Right atrium auricular region (tissue), 2 donors: Measurements from ENCODE around the gene NLGN4Y. TPM values are rescaled to one million over a fixed set of nuclear protein-coding genes. Genes with fewer than 3 reads are reported as not detected.

Source experiments
- DNase-seq: peaks from one replicate; pipeline ENCODE4 v3.0.0-alpha.2; 2019; ENCODE audit warnings: low spot score
- H3K27ac ChIP-seq, 2 donors: fragments of 200-600 bp; sonication (generic); 1 replicate in 1 of 2; 2 replicates in 1 of 2; pipeline ENCODE4 v1.5.1; 2016 to 2019
- H3K27me3 ChIP-seq, 2 donors: fragments of 200-600 bp; sonication (generic); one replicate each; pipeline versions ENCODE4 v1.5.1 to v1.6.0; 2017 to 2019
- H3K36me3 ChIP-seq: fragments of 200-600 bp; sonication (generic); one replicate; pipeline ENCODE4 v1.5.1; 2016
- H3K4me1 ChIP-seq, 2 donors: fragments of 200-600 bp; sonication (generic); one replicate each; pipeline versions ENCODE4 v1.5.1 to v1.6.0; 2017 to 2019
- H3K4me3 ChIP-seq, 2 donors: fragments of 200-600 bp; sonication (generic); 1 replicate in 1 of 2; 2 replicates in 1 of 2; pipeline ENCODE4 v1.5.1; 2017 to 2019; ENCODE audit warnings: mild to moderate bottlenecking in 1 of 2, moderate library complexity in 1 of 2
- H3K9me3 ChIP-seq, 2 donors: fragments of 200-600 bp; sonication (generic); one replicate each; pipeline ENCODE4 v1.5.1; 2019
- total RNA-seq, 2 donors: library from RNA; depleted of rRNA; stranded (reverse); fragments of >200 nt; gene quantifications; one replicate each; pipeline ENCODE4 v1.1.0, GENCODE V29; 2016
- TF ChIP-seq, protein P1 (sequence below), 2 donors: fragments of 200-600 bp; sonication (generic); IDR thresholded peaks; one replicate each; pipeline ENCODE4 v1.5.1; 2019; ENCODE audit warnings: antibody characterized with exemption in 2 of 2

Gene NLGN4Y
- total RNA-seq, 2 donors from 2014 or later, result 0.07 TPM; not detected in 1

DNA sequence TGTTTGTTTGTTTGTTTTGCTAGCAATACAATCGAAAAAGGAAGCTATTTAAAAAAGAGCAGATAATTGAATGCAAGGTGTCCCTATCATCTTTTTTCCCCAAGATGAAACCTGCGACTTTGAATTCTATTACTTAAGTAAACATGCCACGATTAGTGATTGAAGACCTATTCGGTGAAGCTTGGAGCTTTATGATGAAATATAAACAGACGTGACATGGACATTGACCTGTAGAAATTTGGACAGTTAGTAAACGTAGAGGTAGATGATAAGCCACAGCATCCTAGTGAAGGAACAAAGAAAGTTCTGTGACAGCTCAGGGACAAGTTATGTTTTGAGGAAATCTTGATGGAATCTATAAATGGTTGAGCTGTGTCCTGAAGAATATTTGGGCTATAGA lies 103.9 kb downstream of the NLGN4Y start:
- Histone ChIP-seq H3K27ac (no peak overlapping the region), H3K36me3 (no peaks in the 10 kb centered on the region), H3K9me3 (no peaks in the 10 kb centered on the region), H3K4me3 (no peak overlapping the region), H3K27me3 (no peaks in the 10 kb centered on the region), H3K4me1 (no peaks in the 10 kb centered on the region)
- no peak for DNase-seq
- TF ChIP-seq, protein P1, sequence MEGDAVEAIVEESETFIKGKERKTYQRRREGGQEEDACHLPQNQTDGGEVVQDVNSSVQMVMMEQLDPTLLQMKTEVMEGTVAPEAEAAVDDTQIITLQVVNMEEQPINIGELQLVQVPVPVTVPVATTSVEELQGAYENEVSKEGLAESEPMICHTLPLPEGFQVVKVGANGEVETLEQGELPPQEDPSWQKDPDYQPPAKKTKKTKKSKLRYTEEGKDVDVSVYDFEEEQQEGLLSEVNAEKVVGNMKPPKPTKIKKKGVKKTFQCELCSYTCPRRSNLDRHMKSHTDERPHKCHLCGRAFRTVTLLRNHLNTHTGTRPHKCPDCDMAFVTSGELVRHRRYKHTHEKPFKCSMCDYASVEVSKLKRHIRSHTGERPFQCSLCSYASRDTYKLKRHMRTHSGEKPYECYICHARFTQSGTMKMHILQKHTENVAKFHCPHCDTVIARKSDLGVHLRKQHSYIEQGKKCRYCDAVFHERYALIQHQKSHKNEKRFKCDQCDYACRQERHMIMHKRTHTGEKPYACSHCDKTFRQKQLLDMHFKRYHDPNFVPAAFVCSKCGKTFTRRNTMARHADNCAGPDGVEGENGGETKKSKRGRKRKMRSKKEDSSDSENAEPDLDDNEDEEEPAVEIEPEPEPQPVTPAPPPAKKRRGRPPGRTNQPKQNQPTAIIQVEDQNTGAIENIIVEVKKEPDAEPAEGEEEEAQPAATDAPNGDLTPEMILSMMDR (IDR thresholded peaks at IDR 0.05), result no peak

DNA sequence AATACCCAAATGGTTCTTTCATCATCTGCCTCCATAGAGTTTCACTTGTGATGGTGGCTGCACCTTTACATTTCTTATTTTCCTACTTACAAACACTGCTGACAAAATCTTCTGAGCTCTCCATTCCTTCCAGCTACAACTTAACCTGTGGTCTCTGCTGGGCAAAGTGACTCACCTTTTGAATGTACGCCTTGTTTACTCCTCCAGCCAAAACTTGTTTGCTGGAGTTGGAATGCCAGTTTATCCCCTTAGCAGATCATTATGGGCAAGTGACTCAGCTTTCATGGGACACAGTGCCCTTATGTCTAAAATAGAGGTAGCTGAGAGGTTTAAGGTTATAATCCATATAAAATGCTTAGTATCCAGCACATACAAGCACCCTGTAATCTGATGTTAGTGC lies 107.3 kb downstream of the NLGN4Y start:
- Histone ChIP-seq H3K27me3 (no peaks in the 10 kb centered on the region), H3K9me3 (no peaks in the 10 kb centered on the region), H3K36me3 (no peaks in the 10 kb centered on the region), H3K4me3 (no peak overlapping the region), H3K4me1 (no peaks in the 10 kb centered on the region), H3K27ac (no peak overlapping the region)
- TF ChIP-seq, protein P1 (IDR thresholded peaks at IDR 0.05), result no peak
- no peak for DNase-seq

DNA sequence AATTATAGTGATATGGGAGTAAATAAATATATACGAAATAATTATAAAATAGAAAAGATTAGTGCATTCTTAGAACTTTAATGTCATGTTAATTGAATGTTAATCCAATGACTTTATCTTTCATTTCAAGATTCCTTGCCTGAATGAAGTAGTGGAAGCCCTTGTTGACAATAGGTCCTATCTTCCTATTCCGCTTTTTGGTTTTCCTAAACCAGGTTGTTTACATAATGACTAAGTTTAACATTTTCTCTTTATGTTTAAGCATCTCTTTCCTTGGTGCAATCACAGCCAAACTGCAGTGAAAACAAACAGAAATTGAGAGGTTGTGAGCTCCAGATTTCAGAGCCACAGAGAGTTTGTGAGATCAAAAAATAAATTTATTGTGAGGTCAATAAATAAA lies 109.4 kb downstream of the NLGN4Y start:
- H3K4me3 ChIP-seq, result no peak overlapping the region

DNA sequence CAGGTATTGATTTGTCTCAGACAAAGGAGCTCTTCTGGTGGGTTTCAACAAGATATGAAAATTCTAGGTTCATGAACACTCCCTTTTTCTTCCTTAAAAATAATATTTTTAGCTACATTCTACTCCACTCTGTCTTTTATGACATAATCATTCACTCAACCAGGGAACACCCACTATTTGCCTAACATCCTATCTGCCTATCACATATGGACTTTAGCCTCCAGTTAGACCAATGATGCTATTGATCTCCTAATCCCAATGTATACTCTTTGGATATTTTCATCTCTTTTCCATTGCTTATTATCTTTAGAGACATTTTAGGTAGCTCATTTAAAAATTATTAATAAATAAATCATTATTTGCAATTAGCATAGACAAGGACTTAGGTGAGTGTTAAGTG lies 110.6 kb downstream of the NLGN4Y start:
- Histone ChIP-seq H3K9me3 (no peaks in the 10 kb centered on the region), H3K27me3 (no peaks in the 10 kb centered on the region), H3K36me3 (no peaks in the 10 kb centered on the region), H3K4me3 (no peak overlapping the region), H3K4me1 (no peaks in the 10 kb centered on the region), H3K27ac (no peak overlapping the region)
- DNase-seq, result no peak
- TF ChIP-seq, protein P1 (IDR thresholded peaks at IDR 0.05), result no peak

More for the DNA sequence above, 109.4 kb downstream of the NLGN4Y start:
- H3K27me3 ChIP-seq, result no peaks in the 10 kb centered on the region
- H3K9me3 ChIP-seq, result no peaks in the 10 kb centered on the region
- no peak for DNase-seq
- H3K27ac ChIP-seq, result no peak overlapping the region
- no peaks in the 10 kb centered on the region for H3K4me1 ChIP-seq
- H3K36me3 ChIP-seq, result no peaks in the 10 kb centered on the region
- TF ChIP-seq, protein P1 (IDR thresholded peaks at IDR 0.05), result no peak

DNA sequence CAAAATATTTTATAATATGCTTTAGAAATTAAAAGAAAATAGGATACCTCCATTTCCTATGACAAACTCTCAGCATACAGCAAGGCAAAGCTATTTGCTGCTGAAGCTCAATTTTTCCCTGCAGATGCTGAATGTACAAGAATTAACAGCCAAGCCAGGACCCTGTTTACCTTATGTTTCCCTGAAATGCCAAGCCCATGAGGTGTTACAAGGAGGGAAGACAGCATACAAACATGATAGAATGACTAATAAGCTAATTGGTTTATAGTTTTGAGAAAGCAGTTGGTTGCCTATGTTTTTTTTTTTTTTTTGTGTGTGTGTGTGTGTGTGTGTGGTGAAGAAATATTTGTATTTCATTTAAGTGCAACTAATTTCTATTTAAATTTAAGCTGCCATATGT lies 113.2 kb downstream of the NLGN4Y start:
- DNase-seq, result no peak
- Histone ChIP-seq H3K27me3 (no peaks in the 10 kb centered on the region), H3K27ac (no peak overlapping the region), H3K4me1 (no peaks in the 10 kb centered on the region), H3K4me3 (no peak overlapping the region), H3K36me3 (no peaks in the 10 kb centered on the region), H3K9me3 (no peaks in the 10 kb centered on the region)
- TF ChIP-seq, protein P1 (IDR thresholded peaks at IDR 0.05), result no peak

DNA sequence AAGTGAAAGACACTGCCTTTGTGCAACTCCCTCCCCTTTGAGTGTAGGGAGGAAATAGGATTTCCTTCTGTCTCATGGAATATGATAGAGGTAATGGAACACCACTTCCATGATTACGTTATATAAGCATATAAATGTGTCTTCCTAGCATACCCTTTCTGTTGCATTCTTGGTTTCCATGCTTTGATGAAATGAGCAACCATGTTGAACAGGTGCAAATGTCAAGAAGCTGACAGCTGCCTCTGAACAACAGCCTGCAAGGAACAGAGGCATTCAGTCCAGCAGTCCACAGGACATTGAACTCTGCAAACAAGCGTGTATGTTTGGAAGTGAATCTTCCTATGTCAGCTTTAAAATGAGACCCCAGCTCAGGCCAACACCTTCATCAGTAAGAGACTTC lies 117.5 kb downstream of the NLGN4Y start:
- Histone ChIP-seq H3K9me3 (no peaks in the 10 kb centered on the region), H3K4me3 (no peak overlapping the region), H3K27me3 (no peaks in the 10 kb centered on the region), H3K36me3 (no peaks in the 10 kb centered on the region), H3K27ac (no peak overlapping the region), H3K4me1 (no peaks in the 10 kb centered on the region)
- DNase-seq, result no peak
- TF ChIP-seq, protein P1 (IDR thresholded peaks at IDR 0.05), result no peak
